HG03095 (cell line): ENCODE measurements around the gene RFK.

Source experiments
- ATAC-seq: cut with Tn5 transposase; IDR thresholded peaks from one replicate; pipeline ENCODE4 v1.9.1; 2021; ENCODE audit warnings: moderate library complexity; ENCODE audit not compliant: unreplicated experiment

The RFK gene

GRCh38 chr9:76413658-76414057 is 19.4 kb upstream of the RFK start:
- no peak for ATAC-seq

GRCh38 chr9:76412638-76413037 is 18.4 kb upstream of the RFK start:
- no peak for ATAC-seq

- ATAC-seq = no peak
These were observed 11.6 kb upstream of the RFK start for GRCh38 chr9:76405868-76406267.

- no peak for ATAC-seq
These were observed 11.1 kb upstream of the RFK start for GRCh38 chr9:76405340-76405739.

GRCh38 chr9:76404401-76404800 is 10.2 kb upstream of the RFK start:
- no peak for ATAC-seq

GRCh38 chr9:76403352-76403751 is 9.1 kb upstream of the RFK start:
- peak; percentile 85 for ATAC-seq

GRCh38 chr9:76401580-76402354 is 7.5 kb upstream of the RFK start:
- no peak for ATAC-seq

- ATAC-seq = no peak
These were observed 7.0 kb upstream of the RFK start for GRCh38 chr9:76401176-76401575.

GRCh38 chr9:76400534-76401096 is 6.4 kb upstream of the RFK start:
- no peak for ATAC-seq

- ATAC-seq = no peak
These were observed 5.6 kb upstream of the RFK start for GRCh38 chr9:76399856-76400255.

GRCh38 chr9:76396597-76396996 is 2.4 kb upstream of the RFK start:
- no peak for ATAC-seq

- no peak for ATAC-seq
These were observed 1.9 kb upstream of the RFK start for GRCh38 chr9:76396144-76396543.

GRCh38 chr9:76395381-76395780 is 1.2 kb upstream of the RFK start:
- ATAC-seq = no peak

- peak; percentile 50 for ATAC-seq
These were observed 680 bp upstream of the RFK start for GRCh38 chr9:76394960-76395252.

- no peak for ATAC-seq
These were observed 3.6 kb downstream of the RFK start for GRCh38 chr9:76390656-76391055.

- no peak for ATAC-seq
These were observed 14.7 kb downstream of the RFK start for GRCh38 chr9:76379494-76379893.

- no peak for ATAC-seq
These were observed 15.7 kb downstream of the RFK start for GRCh38 chr9:76378367-76379073.

- ATAC-seq = no peak
These were observed 16.4 kb downstream of the RFK start for GRCh38 chr9:76377791-76378190.

GRCh38 chr9:76374783-76375559 is 19.3 kb downstream of the RFK start:
- ATAC-seq = no peak

GRCh38 chr9:76373784-76374474 is 20.3 kb downstream of the RFK start:
- no peak for ATAC-seq

- no peak for ATAC-seq
These were observed 20.9 kb downstream of the RFK start for GRCh38 chr9:76373173-76373783.
